Measurements from ENCODE around the gene LMNA. TPM values are rescaled to one million over a fixed set of nuclear protein-coding genes. Genes with fewer than 3 reads are reported as not detected.
A peak's percentile ranks its signal among the peaks of the same experiment; 100 is the strongest.
"Not testable (repeated sequence)": the region's sequence is repeated elsewhere in the genome, so short reads cannot be mapped to it uniquely, and the experiment has no call there.

Gene LMNA
- total RNA-seq, 4 donors from 2014 or later, result 574 to 977 (median 714) TPM

DNA sequence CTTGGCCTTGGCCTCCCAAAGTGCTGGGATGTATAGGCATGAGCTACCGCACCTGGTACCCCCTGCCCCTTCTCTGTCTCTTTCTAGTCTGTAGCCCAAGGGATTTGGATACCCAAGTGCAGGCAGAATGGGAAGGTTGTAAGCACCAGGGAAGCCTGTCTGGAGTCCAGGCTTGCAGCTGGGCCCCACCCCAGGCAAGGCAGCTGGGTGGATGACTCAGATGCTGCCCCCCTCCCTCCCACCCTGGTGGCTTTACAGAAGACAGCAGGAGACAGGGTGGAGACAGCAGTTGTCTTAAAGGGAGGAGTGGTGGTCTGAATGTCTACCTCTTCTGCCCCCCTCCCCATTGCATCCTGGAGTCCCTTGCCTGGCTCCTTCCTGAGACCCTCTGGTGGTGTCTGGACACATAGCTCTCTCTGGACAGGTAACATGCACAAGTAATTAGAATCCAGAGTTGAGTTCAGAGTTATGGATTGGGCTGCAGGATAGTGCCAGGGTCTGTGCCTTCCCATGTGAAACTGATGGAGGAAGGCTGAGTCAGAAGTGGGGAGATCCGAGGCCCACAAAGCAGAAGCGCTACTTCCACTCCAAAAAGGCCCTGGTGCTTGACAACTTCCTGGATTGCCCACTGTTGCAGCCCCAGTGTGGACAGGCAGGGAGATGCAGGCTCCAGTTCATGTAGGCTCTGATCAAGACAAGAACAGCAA, 5.1 kb downstream of the LMNA start:
- no peak for DNase-seq (ENCODE audit: low spot score in 2 of 2)
- peak overlapping the region; percentile 100 for H3K4me3 ChIP-seq
- H3K9me3 ChIP-seq, result no peaks in the 10 kb centered on the region
- no peaks in the 10 kb centered on the region for H3K36me3 ChIP-seq
- H3K4me1 ChIP-seq, result peaks cover 76% of the 10 kb centered on the region
- H3K27ac ChIP-seq, result peak overlapping the region; percentile 100
- no peaks in the 10 kb centered on the region for H3K27me3 ChIP-seq
- TF ChIP-seq POLR2AphosphoS5 (IDR thresholded peaks at IDR 0.05) (no peak), POLR2A (IDR thresholded peaks at IDR 0.05) (no peak), EP300 (IDR thresholded peaks at IDR 0.05) (no peak)
- TF ChIP-seq, protein P1, sequence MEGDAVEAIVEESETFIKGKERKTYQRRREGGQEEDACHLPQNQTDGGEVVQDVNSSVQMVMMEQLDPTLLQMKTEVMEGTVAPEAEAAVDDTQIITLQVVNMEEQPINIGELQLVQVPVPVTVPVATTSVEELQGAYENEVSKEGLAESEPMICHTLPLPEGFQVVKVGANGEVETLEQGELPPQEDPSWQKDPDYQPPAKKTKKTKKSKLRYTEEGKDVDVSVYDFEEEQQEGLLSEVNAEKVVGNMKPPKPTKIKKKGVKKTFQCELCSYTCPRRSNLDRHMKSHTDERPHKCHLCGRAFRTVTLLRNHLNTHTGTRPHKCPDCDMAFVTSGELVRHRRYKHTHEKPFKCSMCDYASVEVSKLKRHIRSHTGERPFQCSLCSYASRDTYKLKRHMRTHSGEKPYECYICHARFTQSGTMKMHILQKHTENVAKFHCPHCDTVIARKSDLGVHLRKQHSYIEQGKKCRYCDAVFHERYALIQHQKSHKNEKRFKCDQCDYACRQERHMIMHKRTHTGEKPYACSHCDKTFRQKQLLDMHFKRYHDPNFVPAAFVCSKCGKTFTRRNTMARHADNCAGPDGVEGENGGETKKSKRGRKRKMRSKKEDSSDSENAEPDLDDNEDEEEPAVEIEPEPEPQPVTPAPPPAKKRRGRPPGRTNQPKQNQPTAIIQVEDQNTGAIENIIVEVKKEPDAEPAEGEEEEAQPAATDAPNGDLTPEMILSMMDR (IDR thresholded peaks at IDR 0.05), result no peak
- WGBS, result 0% methylated on average over 3 of the region's 3 CpGs

DNA sequence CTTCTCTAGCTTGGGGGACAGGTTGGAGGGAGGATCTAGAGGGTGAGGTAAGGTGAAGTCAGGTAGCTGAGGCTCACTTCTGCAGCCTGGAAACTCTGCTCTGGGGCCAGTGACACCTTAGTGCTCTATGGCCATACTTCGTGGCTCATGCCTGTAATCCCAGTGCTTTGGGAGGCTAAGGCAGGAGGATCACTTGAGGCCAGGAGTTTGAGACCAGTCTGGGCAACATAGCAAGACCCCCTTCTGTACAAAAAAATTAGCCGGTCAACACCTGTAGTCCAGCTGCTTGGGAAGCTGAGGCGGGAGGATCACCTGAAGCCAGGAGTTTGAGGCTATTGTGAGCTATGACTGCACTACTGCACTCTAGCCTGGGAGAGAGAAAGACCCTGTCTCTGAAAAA, 5.8 kb downstream of the LMNA start:
- Histone ChIP-seq H3K36me3 (no peaks in the 10 kb centered on the region), H3K27me3 (no peaks in the 10 kb centered on the region), H3K9me3 (no peaks in the 10 kb centered on the region), H3K4me3 (peak overlapping the region; percentile 100), H3K4me1 (peaks cover 82% of the 10 kb centered on the region), H3K27ac (peak overlapping the region; percentile 100)
- no peak for DNase-seq (ENCODE audit: low spot score in 2 of 2)
- TF ChIP-seq POLR2A (IDR thresholded peaks at IDR 0.05), result no peak
- TF ChIP-seq, protein P1 (IDR thresholded peaks at IDR 0.05), result no peak
- TF ChIP-seq POLR2AphosphoS5 (IDR thresholded peaks at IDR 0.05), result no peak
- no peak for TF ChIP-seq EP300 (IDR thresholded peaks at IDR 0.05)
- WGBS, result 78% methylated on average over 1 of the region's 3 CpGs

DNA sequence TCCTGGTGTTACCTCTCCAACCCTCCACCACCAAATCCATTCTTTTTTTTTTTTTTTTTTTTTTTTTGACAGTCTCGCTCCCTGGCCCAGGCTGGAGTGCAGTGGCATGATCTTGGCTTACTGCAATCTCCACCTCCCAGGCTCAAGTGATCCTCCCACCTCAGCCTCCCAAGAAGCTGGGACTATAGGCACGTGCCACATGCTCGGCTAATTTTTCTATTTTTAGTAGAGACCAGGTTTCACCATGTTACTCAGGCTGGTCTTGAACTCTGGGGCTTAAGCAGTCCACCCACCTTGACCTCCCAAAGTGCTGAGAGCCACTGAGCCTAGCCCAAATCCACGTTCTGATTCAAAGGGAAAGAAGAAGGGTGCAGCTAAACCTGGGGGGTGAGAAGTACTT, 6.5 kb downstream of the LMNA start:
- Histone ChIP-seq H3K4me1 (peaks cover 89% of the 10 kb centered on the region), H3K4me3 (peak overlapping the region; percentile 100), H3K27ac (peak overlapping the region; percentile 100)
- not testable (repeated sequence) for H3K36me3 ChIP-seq; DNase-seq (ENCODE audit: low spot score in 2 of 2); H3K9me3 ChIP-seq; H3K27me3 ChIP-seq
- WGBS, result 6% methylated on average over 4 of the region's 4 CpGs

DNA sequence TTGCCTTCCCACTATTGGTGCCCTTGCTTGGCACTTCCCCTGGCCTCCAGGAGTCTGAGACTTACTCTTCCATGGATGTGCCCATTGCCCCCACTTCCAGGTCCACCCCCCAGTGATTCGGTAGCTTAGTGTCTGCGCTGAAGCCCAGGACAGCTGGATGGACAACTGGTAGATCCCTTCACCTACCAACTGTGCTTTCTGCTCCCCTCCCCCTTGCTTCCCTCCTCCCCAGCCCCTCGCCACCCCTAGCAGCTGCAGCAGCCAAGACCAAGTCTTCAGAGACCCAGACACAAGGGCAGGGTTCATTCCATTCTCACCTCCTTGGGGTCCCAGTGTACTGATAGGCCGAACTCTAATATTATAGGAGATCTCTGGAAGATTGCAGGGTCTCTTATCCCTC, 6.9 kb downstream of the LMNA start:
- TF ChIP-seq POLR2A (IDR thresholded peaks at IDR 0.05), result no peak
- Histone ChIP-seq H3K9me3 (no peaks in the 10 kb centered on the region), H3K27ac (peak overlapping the region; percentile 100), H3K36me3 (no peaks in the 10 kb centered on the region), H3K4me3 (peak overlapping the region; percentile 100), H3K27me3 (no peaks in the 10 kb centered on the region), H3K4me1 (peaks cover 94% of the 10 kb centered on the region)
- DNase-seq (ENCODE audit: low spot score in 2 of 2), result no peak
- 24% methylated on average over 4 of the region's 4 CpGs for WGBS

DNA sequence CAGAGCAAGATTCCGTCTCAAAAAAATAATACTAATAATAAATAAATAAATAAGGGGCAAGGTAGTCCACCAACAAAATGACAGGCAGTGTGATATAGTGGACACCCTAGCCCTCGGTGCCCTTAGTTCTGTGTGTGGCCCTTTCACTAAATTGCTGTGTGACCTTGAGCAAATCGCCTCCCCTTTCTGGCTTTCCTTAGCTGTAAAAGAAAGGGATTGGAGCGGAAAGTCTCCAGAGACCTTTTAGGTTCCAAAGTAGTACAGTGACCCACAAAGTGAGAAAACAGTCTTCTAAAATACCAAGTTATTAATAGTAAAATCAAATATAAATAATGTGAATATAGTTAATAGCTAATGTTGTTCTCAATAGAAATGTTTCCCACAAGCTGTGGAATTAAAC, 7.6 kb downstream of the LMNA start:
- 20% methylated on average over 4 of the region's 4 CpGs for WGBS
- peak overlapping the region; percentile 100 for H3K27ac ChIP-seq
- TF ChIP-seq, protein P1 (IDR thresholded peaks at IDR 0.05), result no peak
- TF ChIP-seq EP300 (IDR thresholded peaks at IDR 0.05) (no peak), POLR2A (IDR thresholded peaks at IDR 0.05) (no peak), POLR2AphosphoS5 (IDR thresholded peaks at IDR 0.05) (no peak)
- no peaks in the 10 kb centered on the region for H3K27me3 ChIP-seq
- no peaks in the 10 kb centered on the region for H3K9me3 ChIP-seq
- H3K36me3 ChIP-seq, result no peaks in the 10 kb centered on the region
- no peak for DNase-seq (ENCODE audit: low spot score in 2 of 2)
- peak overlapping the region; percentile 100 for H3K4me3 ChIP-seq
- peaks cover 97% of the 10 kb centered on the region for H3K4me1 ChIP-seq

DNA sequence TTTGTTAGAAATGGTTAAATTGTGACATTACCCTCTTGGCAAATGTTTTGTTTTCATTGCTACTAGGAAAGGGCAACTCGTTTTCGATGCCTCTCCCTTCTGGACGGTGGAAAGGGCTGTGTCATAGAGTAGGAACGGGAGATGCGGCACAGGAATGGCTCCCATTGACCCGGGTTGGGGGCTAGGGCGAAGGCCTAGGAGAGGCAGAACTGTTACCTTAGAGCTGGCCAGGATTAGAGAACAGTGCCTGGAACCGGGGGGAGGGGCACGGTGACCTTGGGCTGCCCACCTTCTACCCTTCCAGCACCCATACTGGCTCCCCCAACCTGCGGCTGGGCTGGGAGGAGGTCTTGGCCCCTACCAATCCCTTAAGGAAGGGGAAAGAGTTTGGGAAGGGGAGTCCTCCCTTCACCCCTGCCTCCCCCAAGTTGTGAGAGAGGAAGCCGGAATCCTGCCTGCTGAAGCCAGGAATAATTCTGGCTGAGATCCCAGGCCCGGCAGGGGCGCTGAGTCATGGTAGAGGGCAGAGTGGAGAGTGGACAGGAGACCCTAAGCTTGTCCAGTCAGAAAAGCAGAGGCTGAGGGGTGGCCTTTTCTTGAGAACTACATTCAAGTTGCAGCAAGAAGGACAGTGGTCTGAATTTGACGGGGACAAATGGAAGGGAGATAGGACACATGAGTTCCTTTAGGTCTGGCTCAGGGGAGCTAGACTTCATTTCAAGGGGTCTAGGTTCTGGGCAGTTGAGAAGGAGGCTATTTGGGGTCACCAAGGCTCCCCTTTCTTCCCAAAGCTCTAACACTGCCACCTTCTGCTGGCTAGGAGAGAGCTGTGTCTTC, 8.2 kb downstream of the LMNA start:
- peak; percentile 92 for DNase-seq (ENCODE audit: low spot score in 2 of 2)
- WGBS, result 4% methylated on average over 13 of the region's 14 CpGs
- Histone ChIP-seq H3K36me3 (no peaks in the 10 kb centered on the region), H3K27ac (peak overlapping the region; percentile 100), H3K9me3 (no peaks in the 10 kb centered on the region), H3K27me3 (no peaks in the 10 kb centered on the region), H3K4me1 (peaks cover 97% of the 10 kb centered on the region), H3K4me3 (peak overlapping the region; percentile 100)
- peak in 2 of 3 donors; percentile 21 to 63 for TF ChIP-seq POLR2AphosphoS5 (IDR thresholded peaks at IDR 0.05)
- TF ChIP-seq, protein P1 (IDR thresholded peaks at IDR 0.05), result no peak
- TF ChIP-seq EP300 (IDR thresholded peaks at IDR 0.05), result no peak
- TF ChIP-seq POLR2A (IDR thresholded peaks at IDR 0.05), result peak in 1 of 2 donors; percentile 34
